ENCODE measurements around the gene SNAPC2. TPM values are rescaled to one million over a fixed set of nuclear protein-coding genes. Genes with fewer than 3 reads are reported as not detected.
"Not testable (repeated sequence)": the region's sequence is repeated elsewhere in the genome, so short reads cannot be mapped to it uniquely, and the experiment has no call there.

SNAPC2 gene
- total RNA-seq, 1 experiment from 2014 or later: 63.0 TPM

GRCh38 chr19:7918062-7918614, 2.0 kb upstream of the SNAPC2 start:
- DNase-seq (ENCODE audit: low read depth, low spot score): not testable (repeated sequence)
- CTCF ChIA-PET: interaction anchor here (0.8 kb wide), 1 partner anchor 23 kb away, joined by 3 read pairs; no protein-coding TSS in a partner anchor

GRCh38 chr19:7918615-7919421, 1.3 kb upstream of the SNAPC2 start:
- CTCF ChIA-PET: interaction anchor here (0.8 kb wide), 1 partner anchor 22 kb away, joined by 3 read pairs; no protein-coding TSS in a partner anchor
- ATAC-seq: no peak

More at GRCh38 chr19:7918062-7918614, 2.0 kb upstream of the SNAPC2 start:
- intact Hi-C loops (cut with micrococcal nuclease; ENCODE audit: unreplicated experiment); H3K27me3 ChIP-seq (ENCODE audit: control insufficient read depth, insufficient read depth, low read length); ATAC-seq; BruUV-seq (replicated peaks); H3K36me3 ChIP-seq (ENCODE audit: control insufficient read depth, insufficient read depth, low read length); POLR2A ChIA-PET; in situ Hi-C loops (cut with HindIII; ENCODE audit: low pct_unique_long_range_greater_than_20kb, low sequenced_read_pairs); H3K9me3 ChIP-seq (ENCODE audit: control insufficient read depth, insufficient read depth, low read depth, low read length): not testable (repeated sequence)
- H3K4me1 ChIP-seq (ENCODE audit: control insufficient read depth, insufficient read depth, low read length): peaks cover 16% of the 10 kb centered on the region
- TF ChIP-seq CTCF (IDR thresholded peaks at IDR 0.05): peak; percentile 52
- 0 out of 2 replicates have a peak, but pooled peaks have one; percentile 51 for TF ChIP-seq SIN3A (IDR thresholded peaks at IDR 0.05; ENCODE audit: borderline replicate concordance, insufficient read depth, low read depth, low read length)
- peak overlapping the region; percentile 61 to 62 for H3K4me3 ChIP-seq (ENCODE audit: low read depth in 2 of 2, low read length in 2 of 2)
- H3K27ac ChIP-seq (ENCODE audit: low read length): peak overlapping the region; percentile 44

GRCh38 chr19:7920519-7921301, 572 bp downstream of the SNAPC2 start:
- ATAC-seq (peak; percentile 17), DNase-seq (ENCODE audit: low read depth, low spot score) (no peak)
- in situ Hi-C loops (cut with HindIII; ENCODE audit: low pct_unique_long_range_greater_than_20kb, low sequenced_read_pairs) (no loop called here), intact Hi-C loops (cut with micrococcal nuclease; ENCODE audit: unreplicated experiment) (no loop called here)
- Histone ChIP-seq H3K4me1 (ENCODE audit: control insufficient read depth, insufficient read depth, low read length) (peaks cover 19% of the 10 kb centered on the region), H3K4me3 (ENCODE audit: low read depth in 2 of 2, low read length in 2 of 2) (peak overlapping the region; percentile 61 to 65), H3K27me3 (ENCODE audit: control insufficient read depth, insufficient read depth, low read length) (no peaks in the 10 kb centered on the region), H3K9me3 (ENCODE audit: control insufficient read depth, insufficient read depth, low read depth, low read length) (no peaks in the 10 kb centered on the region), H3K36me3 (ENCODE audit: control insufficient read depth, insufficient read depth, low read length) (no peaks in the 10 kb centered on the region; the same call in 1 of the 2 replicates), H3K27ac (ENCODE audit: low read length) (peak overlapping the region; percentile 94)
- ChIA-PET CTCF (interaction anchor here (0.6 to 2.0 kb wide), 6 partner anchors 9 to 203 kb away, joined by 3 to 7 read pairs (median 5); no protein-coding TSS in a partner anchor), POLR2A (interaction anchor here (0.5 to 1.1 kb wide), 5 partner anchors 17 to 730 kb away, joined by 4 to 19 read pairs (median 6); no protein-coding TSS in a partner anchor)
- TF ChIP-seq TCF7L2 (IDR thresholded peaks at IDR 0.05; ENCODE audit: low read depth, low read length) (no peak), POLR2AphosphoS5 (IDR thresholded peaks at IDR 0.05; ENCODE audit: low read depth, low read length) (peak; percentile 51)
- TSS peak; percentile 97 for BruUV-seq (replicated peaks)

More at GRCh38 chr19:7918615-7919421, 1.3 kb upstream of the SNAPC2 start:
- Histone ChIP-seq H3K27ac (ENCODE audit: low read length) (peak overlapping the region; percentile 44), H3K9me3 (ENCODE audit: control insufficient read depth, insufficient read depth, low read depth, low read length) (no peaks in the 10 kb centered on the region), H3K4me1 (ENCODE audit: control insufficient read depth, insufficient read depth, low read length) (peaks cover 20% of the 10 kb centered on the region), H3K36me3 (ENCODE audit: control insufficient read depth, insufficient read depth, low read length) (no peaks in the 10 kb centered on the region; the same call in 1 of the 2 replicates), H3K4me3 (ENCODE audit: low read depth in 2 of 2, low read length in 2 of 2) (peak overlapping the region; percentile 61 to 62), H3K27me3 (ENCODE audit: control insufficient read depth, insufficient read depth, low read length) (no peaks in the 10 kb centered on the region)
- POLR2A ChIA-PET: no interaction called here
- no peak for DNase-seq (ENCODE audit: low read depth, low spot score)
- intact Hi-C loops (cut with micrococcal nuclease; ENCODE audit: unreplicated experiment) (no loop called here), in situ Hi-C loops (cut with HindIII; ENCODE audit: low pct_unique_long_range_greater_than_20kb, low sequenced_read_pairs) (no loop called here)
- TF ChIP-seq POLR2AphosphoS5 (IDR thresholded peaks at IDR 0.05; ENCODE audit: low read depth, low read length) (no peak), TCF7L2 (IDR thresholded peaks at IDR 0.05; ENCODE audit: low read depth, low read length) (no peak)
- BruUV-seq (replicated peaks): no TSS peak

Measured in Panc1 (cell line).